Measurements from ENCODE around the gene C13orf42. TPM values are rescaled to one million over a fixed set of nuclear protein-coding genes. Genes with fewer than 3 reads are reported as not detected.

The C13orf42 gene
- polyA plus RNA-seq, 2 of the 4 experiments (the other 2 are of a cell fraction), result not detected

DNA sequence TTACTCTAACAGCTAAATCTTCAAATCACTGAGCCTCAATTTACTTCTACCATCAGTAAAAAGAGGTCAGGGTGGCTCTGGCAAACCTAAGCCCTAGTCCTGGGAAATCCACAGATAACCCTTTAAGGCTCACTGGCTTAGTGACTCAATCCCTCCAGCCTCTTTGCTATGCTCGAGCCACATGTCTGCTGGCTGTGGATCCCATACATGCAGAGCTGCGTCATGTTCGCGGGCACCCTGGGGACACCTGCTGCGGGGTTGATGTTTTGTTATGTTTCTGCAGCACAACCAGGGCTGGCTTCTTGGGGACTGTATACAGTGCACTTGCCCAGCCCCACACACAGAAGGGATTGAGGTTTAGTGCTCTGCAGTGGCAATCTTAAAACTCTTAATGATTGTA lies 41.6 kb upstream of the C13orf42 start:
- ATAC-seq (no peak), FAIRE-seq (no peak), DNase-seq (ENCODE audit: low read depth in 1 of 2, low spot score in 1 of 2) (no peak)
- TF ChIP-seq RFX5 (IDR thresholded peaks at IDR 0.05), result no peak
- TF ChIP-seq POLR2A (IDR thresholded peaks at IDR 0.05; ENCODE audit: low read length), result no peak
- no peak for TF ChIP-seq ZSCAN20 (CRISPR knock-in tag; IDR thresholded peaks at IDR 0.05)
- no peak for TF ChIP-seq HEYL (CRISPR knock-in tag; IDR thresholded peaks at IDR 0.05)
- no peak for TF ChIP-seq HDAC2 (IDR thresholded peaks at IDR 0.05)
- no peak for TF ChIP-seq CEBPB (IDR thresholded peaks at IDR 0.05)
- TF ChIP-seq, protein P1, sequence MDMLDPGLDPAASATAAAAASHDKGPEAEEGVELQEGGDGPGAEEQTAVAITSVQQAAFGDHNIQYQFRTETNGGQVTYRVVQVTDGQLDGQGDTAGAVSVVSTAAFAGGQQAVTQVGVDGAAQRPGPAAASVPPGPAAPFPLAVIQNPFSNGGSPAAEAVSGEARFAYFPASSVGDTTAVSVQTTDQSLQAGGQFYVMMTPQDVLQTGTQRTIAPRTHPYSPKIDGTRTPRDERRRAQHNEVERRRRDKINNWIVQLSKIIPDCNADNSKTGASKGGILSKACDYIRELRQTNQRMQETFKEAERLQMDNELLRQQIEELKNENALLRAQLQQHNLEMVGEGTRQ (IDR thresholded peaks at IDR 0.05), result no peak
- TF ChIP-seq KDM5A (IDR thresholded peaks at IDR 0.05), result no peak
- Histone ChIP-seq H3K9me3 (no peaks in the 10 kb centered on the region), H3K27ac (no peak overlapping the region), H3K4me2 (no peak overlapping the region), H3K4me1 (no peaks in the 10 kb centered on the region), H3K4me3 (no peak overlapping the region)
- WGBS (ENCODE audit: missing lambda C conversion rate), result 52% methylated on average over 4 of the region's 5 CpGs
- POLR2A ChIA-PET, result no interaction called here
- CTCF ChIA-PET, result interaction anchor here (8.3 kb wide), 1 partner anchor 134 kb away, joined by 76 read pairs; no protein-coding TSS in a partner anchor

DNA sequence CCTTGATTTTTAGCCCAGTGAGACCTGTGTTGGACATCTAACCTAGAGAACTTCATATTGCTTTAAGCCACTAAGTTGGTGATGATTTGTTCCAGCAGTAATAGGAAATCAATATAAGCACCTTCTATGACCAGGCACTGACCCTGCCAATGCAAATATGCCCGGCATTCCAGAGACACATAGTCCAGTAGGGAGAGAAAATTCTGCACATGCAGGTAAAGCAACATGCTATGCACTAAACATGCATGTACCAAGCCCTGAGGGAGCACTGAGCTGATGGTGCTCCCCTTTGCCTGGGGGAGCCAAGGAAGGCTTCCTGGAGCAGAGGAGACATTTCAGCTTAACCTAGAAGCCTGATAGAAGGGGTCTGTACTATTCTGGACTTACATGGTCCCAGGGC lies 40.4 kb upstream of the C13orf42 start:
- POLR2A ChIA-PET, result no interaction called here
- H3K9me3 ChIP-seq, result no peaks in the 10 kb centered on the region
- no peak for ATAC-seq
- DNase-seq (ENCODE audit: low read depth in 1 of 2, low spot score in 1 of 2), result no peak
- CTCF ChIA-PET, result interaction anchor here (0.9 to 8.3 kb wide), 5 partner anchors 26 to 647 kb away, joined by 3 to 76 read pairs (median 8); no protein-coding TSS in a partner anchor
- no peak overlapping the region for H3K4me3 ChIP-seq
- no peaks in the 10 kb centered on the region for H3K4me1 ChIP-seq
- TF ChIP-seq HDAC2 (IDR thresholded peaks at IDR 0.05) (no peak), HOXB5 (CRISPR knock-in tag; IDR thresholded peaks at IDR 0.05) (no peak), RFX5 (IDR thresholded peaks at IDR 0.05) (no peak), POLR2AphosphoS2 (conservative IDR thresholded peaks at IDR 0.05; ENCODE audit: low read length) (no peak), HEYL (CRISPR knock-in tag; IDR thresholded peaks at IDR 0.05) (no peak), JUNB (IDR thresholded peaks at IDR 0.05) (no peak), RNF2 (IDR thresholded peaks at IDR 0.05; ENCODE audit: borderline replicate concordance, low read depth) (no peak), CEBPB (IDR thresholded peaks at IDR 0.05) (no peak), NR3C1 (IDR thresholded peaks at IDR 0.05) (no peak), ZFP36 (IDR thresholded peaks at IDR 0.05; ENCODE audit: borderline replicate concordance, partially characterized antibody) (no peak), RCOR1 (IDR thresholded peaks at IDR 0.05; ENCODE audit: low read depth, low read length) (no peak), EHF (CRISPR knock-in tag; IDR thresholded peaks at IDR 0.05) (no peak), NFE2L2 (conservative IDR thresholded peaks at IDR 0.05; ENCODE audit: low read length) (no peak), PHF8 (IDR thresholded peaks at IDR 0.05; ENCODE audit: borderline replicate concordance, low read depth) (no peak), ZSCAN20 (CRISPR knock-in tag; IDR thresholded peaks at IDR 0.05) (no peak), SMC3 (IDR thresholded peaks at IDR 0.05) (no peak), EHMT2 (IDR thresholded peaks at IDR 0.05; ENCODE audit: low read depth) (no peak)
- TF ChIP-seq, protein P2, sequence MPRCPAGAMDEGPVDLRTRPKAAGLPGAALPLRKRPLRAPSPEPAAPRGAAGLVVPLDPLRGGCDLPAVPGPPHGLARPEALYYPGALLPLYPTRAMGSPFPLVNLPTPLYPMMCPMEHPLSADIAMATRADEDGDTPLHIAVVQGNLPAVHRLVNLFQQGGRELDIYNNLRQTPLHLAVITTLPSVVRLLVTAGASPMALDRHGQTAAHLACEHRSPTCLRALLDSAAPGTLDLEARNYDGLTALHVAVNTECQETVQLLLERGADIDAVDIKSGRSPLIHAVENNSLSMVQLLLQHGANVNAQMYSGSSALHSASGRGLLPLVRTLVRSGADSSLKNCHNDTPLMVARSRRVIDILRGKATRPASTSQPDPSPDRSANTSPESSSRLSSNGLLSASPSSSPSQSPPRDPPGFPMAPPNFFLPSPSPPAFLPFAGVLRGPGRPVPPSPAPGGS (IDR thresholded peaks at IDR 0.05), result no peak
- TF ChIP-seq, protein P3, sequence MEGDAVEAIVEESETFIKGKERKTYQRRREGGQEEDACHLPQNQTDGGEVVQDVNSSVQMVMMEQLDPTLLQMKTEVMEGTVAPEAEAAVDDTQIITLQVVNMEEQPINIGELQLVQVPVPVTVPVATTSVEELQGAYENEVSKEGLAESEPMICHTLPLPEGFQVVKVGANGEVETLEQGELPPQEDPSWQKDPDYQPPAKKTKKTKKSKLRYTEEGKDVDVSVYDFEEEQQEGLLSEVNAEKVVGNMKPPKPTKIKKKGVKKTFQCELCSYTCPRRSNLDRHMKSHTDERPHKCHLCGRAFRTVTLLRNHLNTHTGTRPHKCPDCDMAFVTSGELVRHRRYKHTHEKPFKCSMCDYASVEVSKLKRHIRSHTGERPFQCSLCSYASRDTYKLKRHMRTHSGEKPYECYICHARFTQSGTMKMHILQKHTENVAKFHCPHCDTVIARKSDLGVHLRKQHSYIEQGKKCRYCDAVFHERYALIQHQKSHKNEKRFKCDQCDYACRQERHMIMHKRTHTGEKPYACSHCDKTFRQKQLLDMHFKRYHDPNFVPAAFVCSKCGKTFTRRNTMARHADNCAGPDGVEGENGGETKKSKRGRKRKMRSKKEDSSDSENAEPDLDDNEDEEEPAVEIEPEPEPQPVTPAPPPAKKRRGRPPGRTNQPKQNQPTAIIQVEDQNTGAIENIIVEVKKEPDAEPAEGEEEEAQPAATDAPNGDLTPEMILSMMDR (IDR thresholded peaks at IDR 0.05), result no peak
- TF ChIP-seq, protein P4, sequence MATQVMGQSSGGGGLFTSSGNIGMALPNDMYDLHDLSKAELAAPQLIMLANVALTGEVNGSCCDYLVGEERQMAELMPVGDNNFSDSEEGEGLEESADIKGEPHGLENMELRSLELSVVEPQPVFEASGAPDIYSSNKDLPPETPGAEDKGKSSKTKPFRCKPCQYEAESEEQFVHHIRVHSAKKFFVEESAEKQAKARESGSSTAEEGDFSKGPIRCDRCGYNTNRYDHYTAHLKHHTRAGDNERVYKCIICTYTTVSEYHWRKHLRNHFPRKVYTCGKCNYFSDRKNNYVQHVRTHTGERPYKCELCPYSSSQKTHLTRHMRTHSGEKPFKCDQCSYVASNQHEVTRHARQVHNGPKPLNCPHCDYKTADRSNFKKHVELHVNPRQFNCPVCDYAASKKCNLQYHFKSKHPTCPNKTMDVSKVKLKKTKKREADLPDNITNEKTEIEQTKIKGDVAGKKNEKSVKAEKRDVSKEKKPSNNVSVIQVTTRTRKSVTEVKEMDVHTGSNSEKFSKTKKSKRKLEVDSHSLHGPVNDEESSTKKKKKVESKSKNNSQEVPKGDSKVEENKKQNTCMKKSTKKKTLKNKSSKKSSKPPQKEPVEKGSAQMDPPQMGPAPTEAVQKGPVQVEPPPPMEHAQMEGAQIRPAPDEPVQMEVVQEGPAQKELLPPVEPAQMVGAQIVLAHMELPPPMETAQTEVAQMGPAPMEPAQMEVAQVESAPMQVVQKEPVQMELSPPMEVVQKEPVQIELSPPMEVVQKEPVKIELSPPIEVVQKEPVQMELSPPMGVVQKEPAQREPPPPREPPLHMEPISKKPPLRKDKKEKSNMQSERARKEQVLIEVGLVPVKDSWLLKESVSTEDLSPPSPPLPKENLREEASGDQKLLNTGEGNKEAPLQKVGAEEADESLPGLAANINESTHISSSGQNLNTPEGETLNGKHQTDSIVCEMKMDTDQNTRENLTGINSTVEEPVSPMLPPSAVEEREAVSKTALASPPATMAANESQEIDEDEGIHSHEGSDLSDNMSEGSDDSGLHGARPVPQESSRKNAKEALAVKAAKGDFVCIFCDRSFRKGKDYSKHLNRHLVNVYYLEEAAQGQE (IDR thresholded peaks at IDR 0.05), result no peak
- H3K4me2 ChIP-seq, result no peak overlapping the region
- no peak for FAIRE-seq
- 44% methylated on average over 1 of the region's 1 CpG for WGBS (ENCODE audit: missing lambda C conversion rate)
- H3K27ac ChIP-seq, result no peak overlapping the region
